Stomach (tissue), 4 donors: ENCODE data around the gene DCAF10.

Experiments used
- CTCF ChIP-seq, 7 experiments: fragments of 450-650 bp in 4 of 7; fragments of 200-600 bp in 3 of 7; sonication (generic) in 3 of 7; IDR thresholded peaks; one replicate each; pipeline ENCODE4 v1.5.1; 2016 to 2019; ENCODE audit warnings: antibody characterized with exemption in 7 of 7, control low read depth in 2 of 7, mild to moderate bottlenecking in 1 of 7
- POLR2A ChIP-seq, 4 donors: fragments of 450-650 bp; IDR thresholded peaks; one replicate each; pipeline ENCODE4 v1.6.1; 2016; ENCODE audit warnings: antibody characterized with exemption in 4 of 4, control low read depth in 2 of 4, mild to moderate bottlenecking in 1 of 4, moderate library complexity in 1 of 4
- POLR2AphosphoS5 ChIP-seq, 3 donors: sonication (generic); formaldehyde crosslinking; IDR thresholded peaks; one replicate each; pipeline ENCODE4 v1.6.1; 2016; ENCODE audit warnings: antibody characterized with exemption in 3 of 3

GRCh38 chr9:37856551-37856950 is 56.0 kb downstream of the DCAF10 start:
- TF ChIP-seq POLR2AphosphoS5 (IDR thresholded peaks at IDR 0.05), result no peak
- TF ChIP-seq POLR2A (IDR thresholded peaks at IDR 0.05), result no peak
- no peak for TF ChIP-seq CTCF (IDR thresholded peaks at IDR 0.05)
